HEK293T (cell line): ENCODE results near the gene SAMD14.

Experiments
- BHLHE40 ChIP-seq: fragments of 450-650 bp; IDR thresholded peaks from 2 replicates; pipeline ENCODE4 v1.6.1; 2016; ENCODE audit warnings: mild to moderate bottlenecking, moderate library complexity, borderline replicate concordance
- ELF4 ChIP-seq: fragments of 450-650 bp; IDR thresholded peaks from 2 replicates; pipeline ENCODE4 v1.6.1; 2017; ENCODE audit warnings: antibody characterized with exemption
- FOXM1 ChIP-seq: fragments of 450-650 bp; IDR thresholded peaks from 2 replicates; pipeline ENCODE4 v1.6.1; 2017; ENCODE audit warnings: mild to moderate bottlenecking, borderline replicate concordance
- LEF1 ChIP-seq: fragments of 450-650 bp; IDR thresholded peaks from 2 replicates; pipeline ENCODE4 v1.6.1; 2017; ENCODE audit warnings: mild to moderate bottlenecking, borderline replicate concordance
- SUZ12 ChIP-seq: fragments of 450-650 bp; IDR thresholded peaks from 2 replicates; pipeline ENCODE4 v1.6.1; 2016; ENCODE audit warnings: mild to moderate bottlenecking
- TARDBP ChIP-seq: fragments of 450-650 bp; IDR thresholded peaks from 2 replicates; pipeline ENCODE4 v1.6.1; 2016

DNA sequence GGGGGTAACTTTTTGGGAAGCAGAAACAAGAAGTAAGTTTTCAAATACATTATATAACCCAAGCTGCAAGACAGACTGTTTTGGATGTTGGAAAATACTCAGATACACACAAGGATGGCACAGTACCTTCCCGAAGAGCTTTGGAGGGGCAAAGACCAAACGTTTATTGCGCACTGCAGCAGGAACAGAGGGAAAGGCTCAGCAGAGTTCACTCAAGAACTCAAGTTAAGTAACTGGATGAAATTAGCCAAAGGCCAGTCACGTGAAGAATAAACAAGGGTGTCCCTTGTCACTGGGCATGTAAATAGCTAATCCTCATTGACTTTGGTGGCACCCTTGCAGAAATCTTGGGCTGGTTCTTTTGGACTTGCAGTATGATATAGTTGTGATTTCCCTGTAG is 32.0 kb downstream of the SAMD14 start:
- no peak for TF ChIP-seq FOXM1
- no peak for TF ChIP-seq TARDBP
- no peak for TF ChIP-seq SUZ12
- no peak for TF ChIP-seq LEF1
- no peak for TF ChIP-seq BHLHE40
- TF ChIP-seq ELF4: no peak
